GM12873 (cell line): ENCODE measurements around the gene MYBPC2.

ENCODE experiments used
- CTCF ChIP-seq: IDR thresholded peaks from 2 replicates; pipeline ENCODE4 v1.5.1; 2012; ENCODE audit warnings: low read depth, mild to moderate bottlenecking, moderate library complexity, low read length, control low read depth; ENCODE audit not compliant: insufficient read depth; ENCODE audit errors: missing control alignments

MYBPC2 gene

DNA sequence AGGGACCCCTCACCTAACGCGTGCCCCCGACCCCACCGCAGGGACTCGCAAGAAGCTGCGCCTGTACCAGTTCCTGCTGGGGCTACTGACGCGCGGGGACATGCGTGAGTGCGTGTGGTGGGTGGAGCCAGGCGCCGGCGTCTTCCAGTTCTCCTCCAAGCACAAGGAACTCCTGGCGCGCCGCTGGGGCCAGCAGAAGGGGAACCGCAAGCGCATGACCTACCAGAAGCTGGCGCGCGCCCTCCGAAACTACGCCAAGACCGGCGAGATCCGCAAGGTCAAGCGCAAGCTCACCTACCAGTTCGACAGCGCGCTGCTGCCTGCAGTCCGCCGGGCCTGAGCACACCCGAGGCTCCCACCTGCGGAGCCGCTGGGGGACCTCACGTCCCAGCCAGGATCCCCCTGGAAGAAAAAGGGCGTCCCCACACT is 4.7 kb upstream of the MYBPC2 start:
- TF ChIP-seq CTCF: no peak

DNA sequence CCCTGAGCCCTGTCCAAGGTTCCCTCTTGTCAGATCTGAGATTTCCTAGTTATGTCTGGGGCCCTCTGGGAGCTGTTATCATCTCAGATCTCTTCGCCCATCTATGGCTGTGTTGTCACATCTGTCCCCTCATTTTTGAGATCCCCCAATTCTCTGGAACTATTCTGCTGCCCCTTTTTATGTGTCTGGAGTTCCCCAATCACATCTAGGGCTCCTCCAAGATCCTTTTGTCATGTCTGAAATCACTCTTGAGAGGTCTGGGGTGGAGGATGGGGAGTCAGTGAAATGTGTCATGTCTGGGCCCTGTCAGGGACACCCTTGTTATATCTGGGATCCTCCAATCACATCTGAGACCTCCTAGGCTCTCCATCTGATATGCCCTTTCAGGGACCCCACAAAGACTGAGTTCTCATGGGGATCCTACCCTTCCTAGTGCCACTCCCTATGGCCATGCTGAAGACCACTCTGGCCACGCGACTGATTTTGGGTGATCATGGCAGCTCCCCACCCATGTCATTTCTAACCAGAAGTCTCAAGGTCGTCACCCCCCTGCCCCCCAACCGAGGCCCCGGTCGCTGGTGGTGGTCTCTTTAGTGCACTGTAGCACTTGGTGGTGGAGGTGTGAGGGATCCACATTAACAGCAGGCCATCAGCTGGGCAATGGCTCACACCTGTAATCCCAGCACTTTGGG is 3.8 kb upstream of the MYBPC2 start:
- TF ChIP-seq CTCF: no peak

GRCh38 chr19:50430888-50431342 is 1.8 kb upstream of the MYBPC2 start:
- TF ChIP-seq CTCF: no peak

DNA sequence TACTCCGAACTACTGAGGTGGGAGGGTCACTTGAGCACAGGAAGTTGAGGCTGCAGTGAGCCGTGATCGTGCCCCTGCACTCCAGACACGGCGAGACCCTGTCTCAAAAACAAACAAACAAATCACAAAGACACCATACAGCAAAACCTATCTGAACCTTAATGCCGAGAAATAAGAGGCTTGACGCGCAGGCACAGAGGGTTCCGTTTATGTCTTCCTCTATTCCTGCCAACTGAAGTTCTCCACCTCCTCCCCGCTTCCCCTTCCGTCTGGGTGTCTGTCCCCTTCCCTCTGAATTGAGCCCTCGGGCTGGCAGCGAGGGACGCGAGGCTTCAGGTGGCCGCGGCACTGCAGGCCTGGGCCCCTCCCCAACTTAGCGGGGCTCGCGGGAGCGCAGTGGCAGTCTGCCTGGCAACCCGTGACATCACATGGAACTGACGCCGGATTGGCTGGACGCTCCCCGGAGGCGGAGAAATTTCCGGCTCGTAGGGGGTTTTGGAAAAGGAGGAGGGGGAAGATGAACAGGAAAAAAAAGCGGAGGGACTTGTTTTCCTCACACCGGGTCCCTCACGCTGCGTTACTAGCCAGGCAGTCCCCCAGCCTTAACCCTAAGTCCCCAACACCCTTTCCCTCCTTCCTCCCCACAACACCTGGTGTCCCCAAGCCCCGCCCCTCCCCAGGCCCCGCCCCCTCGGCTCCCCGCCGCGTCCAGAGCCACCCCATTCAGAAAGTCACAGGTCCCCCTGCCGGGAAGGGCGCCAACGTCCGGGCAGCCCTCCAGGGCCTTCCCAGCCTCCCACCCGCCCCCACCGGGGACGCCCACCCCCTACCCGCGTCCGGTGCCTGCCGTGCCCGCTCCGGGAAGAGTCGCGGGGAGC is 1.1 kb upstream of the MYBPC2 start:
- no peak for TF ChIP-seq CTCF

DNA sequence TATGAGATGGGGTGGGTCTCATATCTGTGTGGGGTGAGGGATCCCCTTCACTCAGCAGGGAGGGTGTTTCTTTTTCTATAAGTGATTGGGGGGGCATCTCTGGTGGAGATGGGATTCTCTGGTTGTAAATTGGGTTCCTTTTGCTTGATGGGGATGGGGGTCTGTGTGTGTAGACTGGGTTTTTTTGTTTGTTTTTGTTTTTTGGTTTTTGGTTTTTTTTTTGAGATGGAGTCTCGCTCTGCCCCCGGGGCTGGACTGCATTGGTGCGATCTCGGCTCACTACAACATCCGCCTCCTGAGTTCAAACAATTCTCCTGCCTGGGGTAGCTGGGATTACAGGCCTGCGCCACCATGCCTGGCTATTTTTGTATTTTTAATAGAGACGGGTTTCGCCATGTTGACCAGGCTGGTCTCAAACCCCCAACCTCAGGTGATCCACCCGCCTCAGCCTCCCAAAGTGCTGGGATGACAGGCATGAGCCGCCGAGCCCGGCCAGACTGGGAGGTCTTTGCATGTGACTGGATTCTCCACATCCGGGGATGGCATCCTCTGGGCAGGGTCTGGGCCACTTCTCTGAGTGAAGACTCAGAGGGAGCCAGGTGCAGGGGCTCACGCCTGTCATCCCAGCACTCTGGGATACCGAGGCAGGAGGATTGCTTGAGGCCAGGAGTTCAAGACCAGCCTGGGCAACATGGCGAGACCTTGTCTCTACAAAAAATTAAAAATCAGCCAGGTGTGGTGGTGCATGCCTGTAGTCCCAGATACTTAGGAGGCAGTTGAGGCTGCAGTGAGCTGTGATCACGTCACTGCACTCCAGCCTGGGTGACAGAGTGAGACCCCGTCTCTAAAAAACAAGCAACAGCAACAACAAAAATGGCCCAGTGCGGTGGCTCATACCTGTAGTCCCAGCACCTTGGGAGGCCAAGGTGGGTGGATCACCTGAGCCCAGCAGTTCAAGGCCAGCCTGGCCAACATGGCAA is 799 bp downstream of the MYBPC2 start:
- TF ChIP-seq CTCF: no peak

DNA sequence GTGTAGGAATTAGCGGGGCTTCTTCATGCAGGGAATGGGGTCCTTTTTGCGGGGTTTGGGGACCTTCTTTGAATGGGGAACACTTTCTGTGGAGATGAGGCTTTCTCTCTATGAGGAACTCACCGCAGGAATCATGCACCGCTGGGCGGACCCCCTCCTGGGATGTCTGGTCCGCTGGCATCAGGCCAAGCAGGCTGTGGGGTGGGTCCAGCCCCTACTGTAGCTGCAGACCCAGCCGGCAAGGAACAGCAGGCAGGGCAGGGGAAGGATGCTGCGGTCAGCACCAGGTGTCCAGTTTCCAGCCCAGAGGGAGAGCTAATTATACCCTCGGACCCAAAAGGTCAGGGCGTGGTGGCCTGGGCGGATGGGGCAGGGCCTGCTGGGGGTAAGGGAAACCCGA is 1.8 kb downstream of the MYBPC2 start:
- TF ChIP-seq CTCF: no peak
